MM.1S (cell line): ENCODE data around the gene CNP.

Experiments
- DNase-seq: peaks from one replicate; pipeline ENCODE4 v3.0.0-alpha.2; 2015
- H2AFZ ChIP-seq: fragments of 300-600 bp; sonication (generic); 2 replicates; pipeline ENCODE4 v1.6.0; 2016; ENCODE audit warnings: antibody characterized with exemption, low read length
- H3F3A ChIP-seq: fragments of 300-600 bp; sonication (generic); 2 replicates; pipeline ENCODE4 v1.6.1; 2016; ENCODE audit warnings: mild to moderate bottlenecking, antibody characterized with exemption, low read length, moderate library complexity, mixed read lengths; ENCODE audit not compliant: insufficient read depth
- H3K27ac ChIP-seq: fragments of 300-600 bp; sonication (generic); 2 replicates; pipeline ENCODE4 v1.5.1; 2016; ENCODE audit warnings: mild to moderate bottlenecking, low read length
- H3K27me3 ChIP-seq: fragments of 300-600 bp; sonication (generic); replicated peaks from 2 replicates; pipeline ENCODE4 v1.6.0; 2016; ENCODE audit warnings: low read length; ENCODE audit not compliant: insufficient read depth
- H3K36me3 ChIP-seq: fragments of 300-600 bp; sonication (generic); replicated peaks from 2 replicates; pipeline ENCODE4 v1.6.1; 2016; ENCODE audit warnings: mild to moderate bottlenecking, low read length, mixed read lengths; ENCODE audit not compliant: insufficient read depth
- H3K4me1 ChIP-seq: fragments of 300-600 bp; sonication (generic); 2 replicates; pipeline ENCODE4 v1.6.1; 2016; ENCODE audit warnings: low read length, mixed read lengths
- H3K4me2 ChIP-seq: fragments of 300-600 bp; sonication (generic); 2 replicates; pipeline ENCODE4 v1.6.0; 2016; ENCODE audit warnings: low read depth, low read length
- H3K4me3 ChIP-seq: fragments of 300-600 bp; sonication (generic); 2 replicates; pipeline ENCODE4 v1.5.1; 2016; ENCODE audit warnings: low read length, mixed read lengths
- H3K79me2 ChIP-seq: fragments of 300-600 bp; sonication (generic); 2 replicates; pipeline ENCODE4 v1.6.1; 2016; ENCODE audit warnings: mixed run types, low read length, mixed read lengths
- H3K9ac ChIP-seq: fragments of 300-600 bp; sonication (generic); 2 replicates; pipeline ENCODE4 v1.6.1; 2016; ENCODE audit warnings: low read length, mixed read lengths
- H3K9me2 ChIP-seq: fragments of 300-600 bp; sonication (generic); replicated peaks from 2 replicates; pipeline ENCODE4 v1.6.1; 2016; ENCODE audit warnings: mild to moderate bottlenecking, low read length, mixed read lengths; ENCODE audit not compliant: insufficient read depth
- H3K9me3 ChIP-seq: fragments of 300-600 bp; sonication (generic); replicated peaks from 2 replicates; pipeline ENCODE4 v1.6.1; 2016; ENCODE audit warnings: mild to moderate bottlenecking, low read length, mixed read lengths; ENCODE audit not compliant: insufficient read depth
- H4K20me1 ChIP-seq: fragments of 300-600 bp; sonication (generic); 2 replicates; pipeline ENCODE4 v1.6.1; 2016; ENCODE audit warnings: mild to moderate bottlenecking, low read length, moderate library complexity, mixed read lengths; ENCODE audit not compliant: insufficient read depth
- EZH2 ChIP-seq: fragments of 300-600 bp; sonication (generic); optimal IDR thresholded peaks from 2 replicates; pipeline ENCODE3; 2017; ENCODE audit warnings: low read depth, mild to moderate bottlenecking, antibody characterized with exemption, low read length, mixed read lengths
- EZH2phosphoT487 ChIP-seq: fragments of 300-600 bp; sonication (generic); IDR thresholded peaks from 2 replicates; pipeline ENCODE4 v1.6.1; 2018; ENCODE audit warnings: antibody characterized with exemption, low read length
- TF ChIP-seq, protein P1 (sequence below): fragments of 300-600 bp; sonication (generic); IDR thresholded peaks from 2 replicates; pipeline ENCODE4 v1.5.1; 2016; ENCODE audit warnings: antibody characterized with exemption, low read length, mixed read lengths

Gene CNP

DNA sequence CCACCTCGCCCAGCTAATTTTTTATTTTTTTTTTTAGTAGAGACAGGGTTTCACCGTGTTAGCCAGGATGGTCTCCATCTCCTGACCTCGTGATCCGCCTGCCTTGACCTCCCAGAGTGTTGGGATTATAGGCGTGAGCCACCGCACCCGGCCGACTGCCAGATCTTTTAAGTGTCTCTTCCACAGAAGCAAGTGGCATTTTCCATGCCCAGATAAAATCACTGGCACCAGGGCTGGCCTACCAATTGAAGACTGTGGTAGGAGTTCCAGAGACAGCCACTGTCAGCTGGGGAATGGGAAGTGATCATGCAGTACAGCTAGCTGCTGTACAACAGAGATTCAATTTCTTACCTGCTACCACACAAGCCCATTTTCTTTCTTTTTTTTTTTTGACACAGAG, 17.9 kb downstream of the CNP start:
- Histone ChIP-seq H3K36me3 (peaks cover 21% of the 10 kb centered on the region), H3K4me3 (no peak overlapping the region), H3K27me3 (no peaks in the 10 kb centered on the region), H3K4me2 (no peak overlapping the region), H3K9me3 (no peaks in the 10 kb centered on the region), H2AFZ (no peak overlapping the region), H3K27ac (no peak overlapping the region), H3F3A (no peaks in the 10 kb centered on the region), H3K4me1 (no peaks in the 10 kb centered on the region), H3K9ac (no peak overlapping the region), H3K79me2 (peaks cover 8% of the 10 kb centered on the region; the same call in 1 of the 2 replicates), H3K9me2 (no peaks in the 10 kb centered on the region), H4K20me1 (no peaks in the 10 kb centered on the region)
- DNase-seq, result no peak
- TF ChIP-seq EZH2 (no peak), EZH2phosphoT487 (no peak)
- TF ChIP-seq, protein P1, sequence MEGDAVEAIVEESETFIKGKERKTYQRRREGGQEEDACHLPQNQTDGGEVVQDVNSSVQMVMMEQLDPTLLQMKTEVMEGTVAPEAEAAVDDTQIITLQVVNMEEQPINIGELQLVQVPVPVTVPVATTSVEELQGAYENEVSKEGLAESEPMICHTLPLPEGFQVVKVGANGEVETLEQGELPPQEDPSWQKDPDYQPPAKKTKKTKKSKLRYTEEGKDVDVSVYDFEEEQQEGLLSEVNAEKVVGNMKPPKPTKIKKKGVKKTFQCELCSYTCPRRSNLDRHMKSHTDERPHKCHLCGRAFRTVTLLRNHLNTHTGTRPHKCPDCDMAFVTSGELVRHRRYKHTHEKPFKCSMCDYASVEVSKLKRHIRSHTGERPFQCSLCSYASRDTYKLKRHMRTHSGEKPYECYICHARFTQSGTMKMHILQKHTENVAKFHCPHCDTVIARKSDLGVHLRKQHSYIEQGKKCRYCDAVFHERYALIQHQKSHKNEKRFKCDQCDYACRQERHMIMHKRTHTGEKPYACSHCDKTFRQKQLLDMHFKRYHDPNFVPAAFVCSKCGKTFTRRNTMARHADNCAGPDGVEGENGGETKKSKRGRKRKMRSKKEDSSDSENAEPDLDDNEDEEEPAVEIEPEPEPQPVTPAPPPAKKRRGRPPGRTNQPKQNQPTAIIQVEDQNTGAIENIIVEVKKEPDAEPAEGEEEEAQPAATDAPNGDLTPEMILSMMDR, result no peak

DNA sequence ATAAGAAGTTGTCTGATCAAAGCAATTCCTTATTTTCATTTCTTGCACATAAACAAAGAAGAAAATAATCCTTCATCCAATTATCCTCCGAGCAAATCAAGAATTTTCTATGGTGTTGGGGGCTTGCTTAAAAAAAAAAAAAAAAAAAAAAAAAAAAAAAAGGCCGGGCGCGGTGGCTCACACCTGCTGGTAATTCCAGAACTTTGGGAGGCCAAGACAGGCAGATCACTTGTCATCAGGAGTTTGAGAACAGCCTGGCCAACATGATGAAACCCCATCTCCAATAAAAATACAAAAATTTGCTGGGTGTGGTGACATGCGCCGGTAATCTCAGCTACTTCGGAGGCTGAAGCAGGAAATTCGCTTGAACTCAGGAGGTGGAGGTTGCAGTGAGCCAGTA, 19.3 kb downstream of the CNP start:
- H4K20me1 ChIP-seq, result no peaks in the 10 kb centered on the region
- H3K9me2 ChIP-seq, result no peaks in the 10 kb centered on the region
- H2AFZ ChIP-seq, result no peak overlapping the region
- no peak overlapping the region for H3K4me3 ChIP-seq
- H3K4me1 ChIP-seq, result peaks cover 8% of the 10 kb centered on the region
- H3K9ac ChIP-seq, result no peak overlapping the region
- peaks cover 22% of the 10 kb centered on the region for H3K36me3 ChIP-seq
- H3K27ac ChIP-seq, result no peak overlapping the region
- peaks cover 15% of the 10 kb centered on the region for H3K79me2 ChIP-seq
- H3K27me3 ChIP-seq, result no peaks in the 10 kb centered on the region
- no peaks in the 10 kb centered on the region for H3K9me3 ChIP-seq
- no peaks in the 10 kb centered on the region for H3F3A ChIP-seq
- TF ChIP-seq, protein P1, result no peak
- no peak overlapping the region for H3K4me2 ChIP-seq
- no peak for DNase-seq

DNA sequence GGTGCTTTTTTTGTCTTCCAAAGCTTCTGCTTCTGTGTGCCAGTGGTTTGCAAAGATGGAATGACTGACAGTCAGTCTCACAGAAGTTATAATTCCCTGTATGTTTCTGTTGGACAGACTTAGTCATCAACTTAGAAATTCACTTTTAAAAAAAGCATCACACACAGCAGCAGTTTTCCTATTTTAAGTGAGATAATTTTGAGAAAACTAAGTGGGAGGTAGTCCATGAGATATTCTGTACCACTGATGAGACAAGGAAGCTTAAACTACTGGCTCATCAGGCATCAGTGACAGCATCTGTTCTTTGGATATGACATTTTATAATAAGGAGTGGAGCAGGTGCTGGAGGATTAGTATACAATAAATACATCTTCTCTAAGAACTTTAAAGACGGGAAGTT, 20.0 kb downstream of the CNP start:
- Histone ChIP-seq H3K9me3 (no peaks in the 10 kb centered on the region), H3K27ac (no peak overlapping the region), H2AFZ (no peak overlapping the region), H3K36me3 (peaks cover 21% of the 10 kb centered on the region), H3F3A (peaks cover 2% of the 10 kb centered on the region; the same call in 1 of the 2 replicates), H3K4me2 (no peak overlapping the region), H3K79me2 (peaks cover 19% of the 10 kb centered on the region), H4K20me1 (no peaks in the 10 kb centered on the region), H3K9me2 (no peaks in the 10 kb centered on the region), H3K27me3 (no peaks in the 10 kb centered on the region), H3K4me3 (no peak overlapping the region), H3K9ac (no peak overlapping the region), H3K4me1 (peaks cover 15% of the 10 kb centered on the region)
- no peak for TF ChIP-seq EZH2
- TF ChIP-seq EZH2phosphoT487, result no peak
- TF ChIP-seq, protein P1, result no peak
- DNase-seq, result no peak
